A549 (cell line): Measurements from ENCODE around the gene PRRG2. TPM values are rescaled to one million over a fixed set of nuclear protein-coding genes. Genes with fewer than 3 reads are reported as not detected.
A peak's percentile ranks its signal among the peaks of the same experiment; 100 is the strongest.

ENCODE experiments used
- ATAC-seq, 2 experiments: fragments of 200-7000 bp in 1 of 2; fragments of >200 bp in 1 of 2; cut with Nextera tagmentation in 1 of 2; cut with Tn5 transposase in 1 of 2; 3 replicates each; pipeline versions ENCODE4 v1.8.0 to v1.9.1; 2018 to 2020; ENCODE audit warnings: mild to moderate bottlenecking in 1 of 2, moderate library complexity in 1 of 2
- CTCF ChIA-PET: fragments of 300-600 bp; sonication (Branson Sonifier 250); formaldehyde crosslinking; extraction: SDS; loops from one replicate; lab custom pipeline; 2021; ENCODE audit warnings: antibody characterized with exemption, inconsistent platforms; lab: Yijun Ruan, JAX
- POLR2A ChIA-PET: fragments of 350-600 bp; formaldehyde crosslinking; extraction: SDS; loops from one replicate; lab custom pipeline; 2021; ENCODE audit warnings: antibody characterized with exemption, inconsistent platforms; lab: Yijun Ruan, JAX
- DNase-seq, 2 experiments: peaks; one replicate each; pipeline versions ENCODE4 v3.0.0 to v3.0.0-alpha.2; 2011 to 2016; ENCODE audit warnings: low read depth in 1 of 2, low spot score in 1 of 2
- FAIRE-seq: peaks from 2 replicates; lab custom pipeline; 2011; peaks lifted over from hg19 to GRCh38; lab: Jason Lieb, UNC
- H3K27ac ChIP-seq, 2 experiments: fragments of >200 bp; sonication (Bioruptor Twin); formaldehyde crosslinking; 3 replicates each; pipeline ENCODE4 v1.5.1; 2016 to 2017
- H3K4me1 ChIP-seq: fragments of >200 bp; sonication (Bioruptor Twin); formaldehyde crosslinking; 3 replicates; pipeline ENCODE4 v1.6.1; 2016
- H3K4me2 ChIP-seq: fragments of >200 bp; sonication (Bioruptor Twin); formaldehyde crosslinking; 3 replicates; pipeline ENCODE4 v1.6.1; 2016
- H3K4me3 ChIP-seq: fragments of >200 bp; sonication (Bioruptor Twin); formaldehyde crosslinking; 3 replicates; pipeline ENCODE4 v1.5.1; 2016
- H3K9me3 ChIP-seq: fragments of >200 bp; sonication (Bioruptor Twin); formaldehyde crosslinking; 3 replicates; pipeline ENCODE4 v1.6.1; 2016
- CBX2 ChIP-seq: fragments of 200-600 bp; sonication (generic); IDR thresholded peaks from 2 replicates; pipeline ENCODE4 v1.6.1; 2016; ENCODE audit warnings: low read depth, mild to moderate bottlenecking, borderline replicate concordance
- CBX8 ChIP-seq: fragments of 200-600 bp; sonication (generic); IDR thresholded peaks from 2 replicates; pipeline ENCODE4 v1.6.1; 2016
- CEBPB ChIP-seq, 2 experiments: fragments of >200 bp in 1 of 2; sonication (Bioruptor Twin) in 1 of 2; formaldehyde crosslinking in 1 of 2; IDR thresholded peaks; 2 replicates each; pipeline ENCODE4 v1.6.1; 2012 to 2016
- CHD4 ChIP-seq: fragments of 200-600 bp; sonication (generic); IDR thresholded peaks from 2 replicates; pipeline ENCODE4 v1.6.1; 2016; ENCODE audit warnings: antibody characterized with exemption, mild to moderate bottlenecking, borderline replicate concordance
- CTCF ChIP-seq: fragments of >200 bp; sonication (Bioruptor Twin); formaldehyde crosslinking; IDR thresholded peaks from 3 replicates; pipeline ENCODE4 v1.5.1; 2016
- ESRRA ChIP-seq: fragments of 150-350 bp; IDR thresholded peaks from 2 replicates; pipeline ENCODE4 v1.6.1; 2014; ENCODE audit warnings: mild to moderate bottlenecking, low read length, borderline replicate concordance
- FOSL2 ChIP-seq, 2 experiments: fragments of 450-650 bp in 1 of 2; fragments of >200 bp in 1 of 2; sonication (Bioruptor Twin) in 1 of 2; formaldehyde crosslinking; IDR thresholded peaks; 2 replicates each; pipeline versions ENCODE4 v1.5.0 to v1.6.1; 2016 to 2020; ENCODE audit warnings: mild to moderate bottlenecking in 1 of 2, moderate library complexity in 1 of 2
- FOXS1 ChIP-seq: fragments of 250-450 bp; sonication (Bioruptor Pico); IDR thresholded peaks from 2 replicates; pipeline ENCODE4 v1.5.0; 2020; ENCODE audit warnings: mild to moderate bottlenecking, moderate library complexity
- GATA3 ChIP-seq: IDR thresholded peaks from 2 replicates; pipeline ENCODE4 v1.6.1; 2012; ENCODE audit warnings: borderline replicate concordance
- HES2 ChIP-seq: fragments of >200 bp; sonication (Bioruptor Twin); formaldehyde crosslinking; IDR thresholded peaks from 2 replicates; pipeline ENCODE4 v1.6.1; 2016
- HOXB13 ChIP-seq: fragments of 250-450 bp; sonication (Bioruptor Pico); IDR thresholded peaks from 2 replicates; pipeline ENCODE4 v1.5.0; 2020; ENCODE audit warnings: low read depth, mild to moderate bottlenecking, moderate library complexity
- HOXB5 ChIP-seq: fragments of 250-450 bp; sonication (Bioruptor Pico); IDR thresholded peaks from 2 replicates; pipeline ENCODE4 v1.5.0; 2020; ENCODE audit warnings: mild to moderate bottlenecking, moderate library complexity
- JUN ChIP-seq, 2 experiments: fragments of >200 bp; sonication (Bioruptor Twin); formaldehyde crosslinking; IDR thresholded peaks; 2 replicates in 1 of 2; 3 replicates in 1 of 2; pipeline ENCODE4 v1.6.1; 2016 to 2017
- KDM5A ChIP-seq: fragments of 200-600 bp; sonication (generic); IDR thresholded peaks from 2 replicates; pipeline ENCODE4 v1.6.1; 2016; ENCODE audit warnings: antibody characterized with exemption, mild to moderate bottlenecking
- MAFK ChIP-seq: fragments of 450-650 bp; IDR thresholded peaks from 2 replicates; pipeline ENCODE4 v1.6.1; 2014; ENCODE audit not compliant: partially characterized antibody
- MAX ChIP-seq: IDR thresholded peaks from 2 replicates; pipeline ENCODE4 v1.6.1; 2012
- MAZ ChIP-seq: fragments of 150-350 bp; IDR thresholded peaks from 2 replicates; pipeline ENCODE4 v1.6.1; 2014; ENCODE audit warnings: antibody characterized with exemption, low read depth, low read length, borderline replicate concordance
- MYC ChIP-seq: IDR thresholded peaks from 2 replicates; pipeline ENCODE4 v1.6.1; 2012; ENCODE audit warnings: mild to moderate bottlenecking, inconsistent platforms, low read length, improper control_type of control experiment, borderline replicate concordance
- NFE2L2 ChIP-seq: fragments of 150-350 bp; conservative IDR thresholded peaks from 2 replicates; pipeline ENCODE4 v1.6.1; 2014; ENCODE audit warnings: low read length
- RAD21 ChIP-seq, 2 experiments: fragments of >200 bp in 1 of 2; sonication (Bioruptor Twin) in 1 of 2; formaldehyde crosslinking in 1 of 2; IDR thresholded peaks in 1 of 2; conservative IDR thresholded peaks in 1 of 2; 2 replicates in 1 of 2; 3 replicates in 1 of 2; pipeline ENCODE4 v1.6.1; 2012 to 2018; ENCODE audit warnings: inconsistent platforms in 1 of 2
- SMC3 ChIP-seq: fragments of >200 bp; sonication (Bioruptor Twin); formaldehyde crosslinking; IDR thresholded peaks from 3 replicates; pipeline ENCODE4 v1.6.1; 2018; ENCODE audit warnings: inconsistent platforms
- TFCP2L1 ChIP-seq: fragments of 250-450 bp; sonication (Bioruptor Pico); IDR thresholded peaks from 2 replicates; pipeline ENCODE4 v1.5.0; 2021; ENCODE audit warnings: mild to moderate bottlenecking
- TP53 ChIP-seq: fragments of 250-450 bp; sonication (Bioruptor Pico); IDR thresholded peaks from 2 replicates; pipeline ENCODE4 v1.5.0; 2021; ENCODE audit warnings: mild to moderate bottlenecking, moderate library complexity
- USF2 ChIP-seq: fragments of 450-650 bp; IDR thresholded peaks from 2 replicates; pipeline ENCODE4 v1.6.1; 2014; ENCODE audit warnings: antibody characterized with exemption
- ZC3H11A ChIP-seq: fragments of 450-650 bp; IDR thresholded peaks from 2 replicates; pipeline ENCODE4 v1.6.1; 2014; ENCODE audit warnings: antibody characterized with exemption, mild to moderate bottlenecking
- ZNF302 ChIP-seq: fragments of 250-450 bp; sonication (Bioruptor Pico); IDR thresholded peaks from 2 replicates; pipeline ENCODE4 v1.9.0; 2021; ENCODE audit warnings: inconsistent platforms, mild to moderate bottlenecking, moderate library complexity
- WGBS: methylation state at CpG from one replicate; pipeline ENCODE4 v1.1.6; 2017; ENCODE audit errors: missing lambda C conversion rate; 5-methylcytosine and 5-hydroxymethylcytosine counted together
- polyA plus RNA-seq, 4 experiments: library from polyadenylated mRNA; depleted of rRNA in 3 of 4; stranded (reverse); fragments of >200 nt; fragmentation: RNase III in 1 of 4; extraction: RNeasy Plus Mini Kit Qiagen cat#74134 plus additional on column Dnase treatment in 1 of 4; gene quantifications; 2 replicates in 3 of 4; 3 replicates in 1 of 4; pipeline ENCODE4 v1.2.3, GENCODE V29; 2011 to 2017
- TF ChIP-seq, protein P1 (sequence below): fragments of >200 bp; sonication (Bioruptor Twin); formaldehyde crosslinking; IDR thresholded peaks from 3 replicates; pipeline ENCODE4 v1.6.1; 2016

Gene PRRG2
- polyA plus RNA-seq, 2 of the 4 experiments (the other 2 are of a cell fraction) = 0.53 to 1.0 TPM

DNA sequence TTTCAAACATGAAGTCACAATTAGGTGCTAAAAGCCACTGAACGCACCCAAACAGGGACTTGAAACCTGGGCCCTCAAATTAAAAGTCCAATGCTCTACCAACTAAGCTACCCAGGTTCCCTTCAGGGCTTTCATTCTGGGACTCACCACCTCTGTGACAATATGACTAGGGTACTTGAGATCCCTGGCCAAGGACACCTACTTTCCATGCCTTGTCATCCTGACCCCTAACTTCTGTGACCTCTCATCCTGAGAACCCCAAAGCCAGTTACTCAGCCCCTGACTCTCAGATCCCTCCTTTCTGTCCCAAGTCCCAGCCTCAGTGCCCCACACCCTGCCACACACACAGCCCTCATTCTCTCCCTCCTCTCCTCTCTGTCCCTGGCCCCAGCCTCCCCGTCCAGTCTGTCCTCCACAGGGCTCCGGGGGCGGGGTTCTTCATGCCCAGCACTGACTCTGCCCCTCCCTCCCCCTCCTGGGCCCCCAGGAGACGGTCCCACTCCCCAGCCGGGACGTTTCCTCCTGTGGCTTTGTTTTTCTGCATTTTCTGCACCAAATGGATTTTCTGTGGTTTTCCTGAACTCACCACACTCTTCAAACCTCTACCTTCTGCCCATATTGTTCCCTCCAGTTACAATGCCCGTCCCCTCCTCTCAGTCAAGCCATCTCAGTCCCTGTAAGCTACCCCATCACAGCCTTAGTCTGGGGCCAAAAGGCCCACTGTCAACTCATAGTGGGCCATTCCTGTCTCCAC is 46.3 kb upstream of the PRRG2 start:
- 58% methylated on average over 8 of the region's 8 CpGs for WGBS
- POLR2A ChIA-PET = interaction anchor here (0.7 to 1.3 kb wide), 2 partner anchors 39 to 46 kb away, joined by 3 to 6 read pairs; partner anchors contain the start of gene NOSIP
- no peak for FAIRE-seq
- Histone ChIP-seq H3K9me3 (no peaks in the 10 kb centered on the region), H3K4me1 (peaks cover 7% of the 10 kb centered on the region; the same call in 1 of the 3 replicates), H3K4me3 (peak overlapping the region; percentile 58), H3K4me2 (peak overlapping the region; percentile 96), H3K27ac (no peak overlapping the region)
- CTCF ChIA-PET = interaction anchor here (0.6 to 7.1 kb wide), 12 partner anchors 11 to 143 kb away, joined by 3 to 84 read pairs (median 4); partner anchors contain the start of gene PIH1D1
- no peak for DNase-seq
- TF ChIP-seq RAD21 (conservative IDR thresholded peaks at IDR 0.05 in 1 of 2, IDR thresholded peaks at IDR 0.05 in 1 of 2) (no peak), USF2 (no peak), SMC3 (no peak), MAX (no peak), ESRRA (no peak), GATA3 (no peak), MAFK (no peak), CBX8 (no peak), HES2 (no peak), KDM5A (no peak), MYC (no peak), HOXB5 (CRISPR knock-in tag) (no peak), CEBPB (IDR thresholded peaks at IDR 0.05) (no peak), MAZ (no peak), NFE2L2 (no peak), FOXS1 (CRISPR knock-in tag) (no peak), JUN (IDR thresholded peaks at IDR 0.05) (no peak), TFCP2L1 (CRISPR knock-in tag) (no peak), TP53 (no peak)
- TF ChIP-seq, protein P1, sequence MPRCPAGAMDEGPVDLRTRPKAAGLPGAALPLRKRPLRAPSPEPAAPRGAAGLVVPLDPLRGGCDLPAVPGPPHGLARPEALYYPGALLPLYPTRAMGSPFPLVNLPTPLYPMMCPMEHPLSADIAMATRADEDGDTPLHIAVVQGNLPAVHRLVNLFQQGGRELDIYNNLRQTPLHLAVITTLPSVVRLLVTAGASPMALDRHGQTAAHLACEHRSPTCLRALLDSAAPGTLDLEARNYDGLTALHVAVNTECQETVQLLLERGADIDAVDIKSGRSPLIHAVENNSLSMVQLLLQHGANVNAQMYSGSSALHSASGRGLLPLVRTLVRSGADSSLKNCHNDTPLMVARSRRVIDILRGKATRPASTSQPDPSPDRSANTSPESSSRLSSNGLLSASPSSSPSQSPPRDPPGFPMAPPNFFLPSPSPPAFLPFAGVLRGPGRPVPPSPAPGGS = no peak
- no peak for ATAC-seq

- DNase-seq = no peak
- no peak overlapping the region for H3K27ac ChIP-seq
- ATAC-seq = no peak
- peaks cover 7% of the 10 kb centered on the region; the same call in 1 of the 3 replicates for H3K4me1 ChIP-seq
- 89% methylated on average over 22 of the region's 22 CpGs for WGBS
- ChIA-PET CTCF (interaction anchor here (0.8 to 7.1 kb wide), 8 partner anchors 9 to 145 kb away, joined by 3 to 84 read pairs (median 6); partner anchors contain the start of gene RCN3), POLR2A (interaction anchor here (0.9 kb wide), 1 partner anchor 41 kb away, joined by 3 read pairs; the partner anchor contains the start of gene RPS11)
- no peak overlapping the region for H3K4me2 ChIP-seq
- no peaks in the 10 kb centered on the region for H3K9me3 ChIP-seq
- no peak for FAIRE-seq
- no peak overlapping the region for H3K4me3 ChIP-seq
- TF ChIP-seq TFCP2L1 (CRISPR knock-in tag) = no peak
- TF ChIP-seq ZNF302 (CRISPR knock-in tag) = no peak
- no peak for TF ChIP-seq FOSL2 (IDR thresholded peaks at IDR 0.05)
- no peak for TF ChIP-seq FOSL2 (CRISPR knock-in tag; IDR thresholded peaks at IDR 0.05)
- TF ChIP-seq ZC3H11A = no peak
- no peak for TF ChIP-seq CHD4
- no peak for TF ChIP-seq MAX
- TF ChIP-seq, protein P1 = no peak
- no peak for TF ChIP-seq ESRRA
- TF ChIP-seq CEBPB (IDR thresholded peaks at IDR 0.05) = no peak
- no peak for TF ChIP-seq CBX2
- TF ChIP-seq JUN (IDR thresholded peaks at IDR 0.05) = no peak
- no peak for TF ChIP-seq CTCF
- TF ChIP-seq KDM5A = no peak
- TF ChIP-seq HOXB13 = no peak
- no peak for TF ChIP-seq FOXS1 (CRISPR knock-in tag)
- TF ChIP-seq USF2 = no peak
- TF ChIP-seq MAFK = no peak
- no peak for TF ChIP-seq TP53
These were observed 44.1 kb upstream of the PRRG2 start for GRCh38 chr19:49536921-49537462.
